Glutamatergic neuron (in vitro differentiated cells): ENCODE results near the gene TTC39C. TPM values are rescaled to one million over a fixed set of nuclear protein-coding genes. Genes with fewer than 3 reads are reported as not detected.

ENCODE experiments used
- DNase-seq: peaks from one replicate; pipeline ENCODE4 v3.0.0; 2022
- H3K27ac Mint-ChIP-seq: one replicate; pipeline ENCODE4 v1.8.0; 2020; ENCODE audit warnings: mild to moderate bottlenecking, mixed read lengths, inconsistent platforms; ENCODE audit not compliant: unreplicated experiment
- H3K27me3 Mint-ChIP-seq: one replicate; pipeline ENCODE4 v1.8.0; 2020; ENCODE audit warnings: mild to moderate bottlenecking, moderate library complexity, mixed read lengths, inconsistent platforms; ENCODE audit not compliant: unreplicated experiment
- H3K36me3 Mint-ChIP-seq: one replicate; pipeline ENCODE4 v1.8.0; 2020; ENCODE audit warnings: mild to moderate bottlenecking, mixed read lengths, inconsistent platforms; ENCODE audit not compliant: unreplicated experiment
- H3K4me1 Mint-ChIP-seq: one replicate; pipeline ENCODE4 v1.8.0; 2020; ENCODE audit warnings: mild to moderate bottlenecking, low read depth, mixed read lengths, inconsistent platforms; ENCODE audit not compliant: unreplicated experiment
- H3K4me3 Mint-ChIP-seq: one replicate; pipeline ENCODE4 v1.8.0; 2020; ENCODE audit warnings: mild to moderate bottlenecking, mixed read lengths, inconsistent platforms; ENCODE audit not compliant: unreplicated experiment
- H3K9me3 Mint-ChIP-seq: one replicate; pipeline ENCODE4 v1.8.0; 2020; ENCODE audit warnings: mild to moderate bottlenecking, moderate library complexity, mixed read lengths, inconsistent platforms; ENCODE audit not compliant: unreplicated experiment
- total RNA-seq: library from RNA; stranded (reverse); fragmentation: NEBNext Ultra II Directional; extraction: Animal tissue kit (Norgen Biotek cat#: 25700); gene quantifications from one replicate; pipeline ENCODE4 v1.2.1, GENCODE V29; 2021; ENCODE audit not compliant: unreplicated experiment
- TF ChIP-seq, protein P1 (sequence below): fragments of 200-600 bp; sonication (generic); IDR thresholded peaks from one replicate; pipeline ENCODE4 v1.5.0; 2021; ENCODE audit not compliant: partially characterized antibody, unreplicated experiment

Gene TTC39C
- total RNA-seq, 1 donor from 2014 or later, result 29.2 TPM

DNA sequence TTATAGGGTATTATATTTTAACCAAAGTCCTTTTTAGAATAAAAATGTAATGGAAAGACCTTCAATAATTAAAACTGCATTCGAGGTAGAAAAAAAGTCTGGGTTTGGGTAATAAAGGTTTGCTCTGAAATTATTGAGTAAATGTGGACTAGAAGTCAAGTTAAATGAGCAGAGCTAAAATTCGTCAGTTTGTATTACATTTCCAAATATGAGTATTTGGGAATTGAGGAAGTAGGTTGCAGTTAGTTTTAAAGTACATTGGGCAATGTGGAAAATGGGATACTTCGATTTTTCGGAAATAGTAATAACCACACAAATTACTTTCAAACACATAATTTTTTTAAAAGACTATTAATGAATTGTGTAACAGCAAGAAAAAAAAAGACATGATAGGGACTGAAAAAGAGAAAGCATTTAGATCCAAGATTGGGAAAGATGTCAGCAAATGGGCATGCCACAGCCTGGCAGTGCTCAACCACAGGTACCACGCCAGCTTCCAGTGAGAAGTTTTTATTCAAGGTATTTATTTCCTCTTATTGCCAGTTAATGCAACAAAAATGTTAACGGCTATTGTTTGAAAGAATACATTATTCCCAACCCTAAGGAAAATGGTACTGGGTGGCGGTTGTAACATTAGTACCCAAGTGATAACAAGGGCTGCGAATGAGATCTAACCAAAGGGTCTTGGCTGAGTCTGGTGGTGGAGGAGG, 50.0 kb downstream of the TTC39C start:
- peaks cover 2% of the 10 kb centered on the region for H3K9me3 Mint-ChIP-seq
- H3K36me3 Mint-ChIP-seq, result peaks cover 5% of the 10 kb centered on the region
- H3K27me3 Mint-ChIP-seq, result peaks cover 2% of the 10 kb centered on the region
- H3K4me3 Mint-ChIP-seq, result no peak overlapping the region
- H3K27ac Mint-ChIP-seq, result no peak overlapping the region
- TF ChIP-seq, protein P1, sequence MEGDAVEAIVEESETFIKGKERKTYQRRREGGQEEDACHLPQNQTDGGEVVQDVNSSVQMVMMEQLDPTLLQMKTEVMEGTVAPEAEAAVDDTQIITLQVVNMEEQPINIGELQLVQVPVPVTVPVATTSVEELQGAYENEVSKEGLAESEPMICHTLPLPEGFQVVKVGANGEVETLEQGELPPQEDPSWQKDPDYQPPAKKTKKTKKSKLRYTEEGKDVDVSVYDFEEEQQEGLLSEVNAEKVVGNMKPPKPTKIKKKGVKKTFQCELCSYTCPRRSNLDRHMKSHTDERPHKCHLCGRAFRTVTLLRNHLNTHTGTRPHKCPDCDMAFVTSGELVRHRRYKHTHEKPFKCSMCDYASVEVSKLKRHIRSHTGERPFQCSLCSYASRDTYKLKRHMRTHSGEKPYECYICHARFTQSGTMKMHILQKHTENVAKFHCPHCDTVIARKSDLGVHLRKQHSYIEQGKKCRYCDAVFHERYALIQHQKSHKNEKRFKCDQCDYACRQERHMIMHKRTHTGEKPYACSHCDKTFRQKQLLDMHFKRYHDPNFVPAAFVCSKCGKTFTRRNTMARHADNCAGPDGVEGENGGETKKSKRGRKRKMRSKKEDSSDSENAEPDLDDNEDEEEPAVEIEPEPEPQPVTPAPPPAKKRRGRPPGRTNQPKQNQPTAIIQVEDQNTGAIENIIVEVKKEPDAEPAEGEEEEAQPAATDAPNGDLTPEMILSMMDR, result no peak
- peaks cover 25% of the 10 kb centered on the region for H3K4me1 Mint-ChIP-seq
- no peak for DNase-seq

DNA sequence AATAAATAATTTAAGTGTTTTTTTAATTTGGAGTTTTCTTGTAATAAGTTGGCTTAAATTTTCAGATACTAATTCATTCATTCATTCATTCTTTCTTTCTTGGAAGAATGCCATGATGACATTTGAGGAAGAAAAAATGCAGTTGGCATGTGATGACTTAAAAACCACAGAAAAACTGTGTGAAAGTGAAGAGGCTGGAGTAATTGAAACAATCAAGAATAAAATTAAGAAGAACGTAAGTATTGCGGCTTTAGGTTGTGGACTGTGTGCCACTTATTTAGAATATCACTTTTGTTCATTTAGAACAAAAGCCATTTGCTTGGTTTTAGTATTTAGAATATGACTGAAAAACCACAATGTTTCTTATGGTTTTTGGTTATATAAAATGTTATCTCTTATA, 51.4 kb downstream of the TTC39C start:
- Mint-ChIP-seq H3K9me3 (peaks cover 2% of the 10 kb centered on the region), H3K27me3 (peaks cover 2% of the 10 kb centered on the region), H3K4me3 (no peak overlapping the region), H3K27ac (no peak overlapping the region), H3K4me1 (peaks cover 27% of the 10 kb centered on the region), H3K36me3 (peaks cover 5% of the 10 kb centered on the region)
- TF ChIP-seq, protein P1, result no peak
- no peak for DNase-seq

DNA sequence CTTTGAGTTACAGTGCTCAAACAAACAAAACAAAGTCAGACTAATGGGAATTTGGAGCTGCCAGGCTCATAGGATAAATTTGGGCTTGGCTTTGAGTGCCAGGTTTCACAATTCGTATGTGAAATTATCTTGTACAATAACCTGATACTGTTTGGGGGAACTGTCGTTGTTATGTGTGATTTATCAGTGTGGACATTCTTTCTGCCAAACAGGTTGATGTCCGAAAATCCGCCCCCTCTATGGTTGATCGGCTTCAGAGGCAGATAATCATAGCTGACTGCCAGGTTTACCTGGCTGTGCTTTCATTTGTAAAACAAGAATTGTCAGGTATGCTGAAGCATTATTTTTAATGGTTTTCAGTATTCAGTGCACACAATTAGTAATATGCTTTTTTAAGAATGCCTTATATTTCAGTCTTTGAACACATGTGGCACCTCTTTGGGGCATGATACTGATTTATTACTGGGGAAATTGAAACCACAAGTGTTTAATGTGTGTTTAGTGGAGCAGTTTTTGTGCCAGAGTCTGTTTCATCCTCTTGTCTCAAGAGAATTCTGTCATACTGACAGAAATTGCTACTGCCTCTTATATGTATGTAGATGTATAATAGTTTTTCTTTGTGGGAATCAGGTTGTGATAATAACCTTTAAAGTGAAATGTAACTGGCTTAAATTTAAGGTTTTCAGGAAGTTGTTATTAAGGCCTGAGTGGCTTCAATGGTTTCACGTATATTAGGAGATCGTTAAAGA, 54.6 kb downstream of the TTC39C start:
- TF ChIP-seq, protein P1, result no peak
- H3K27me3 Mint-ChIP-seq, result peaks cover 2% of the 10 kb centered on the region
- no peak for DNase-seq
- no peak overlapping the region for H3K4me3 Mint-ChIP-seq
- no peak overlapping the region for H3K27ac Mint-ChIP-seq
- H3K4me1 Mint-ChIP-seq, result peaks cover 14% of the 10 kb centered on the region
- peaks cover 6% of the 10 kb centered on the region for H3K36me3 Mint-ChIP-seq
- no peaks in the 10 kb centered on the region for H3K9me3 Mint-ChIP-seq

DNA sequence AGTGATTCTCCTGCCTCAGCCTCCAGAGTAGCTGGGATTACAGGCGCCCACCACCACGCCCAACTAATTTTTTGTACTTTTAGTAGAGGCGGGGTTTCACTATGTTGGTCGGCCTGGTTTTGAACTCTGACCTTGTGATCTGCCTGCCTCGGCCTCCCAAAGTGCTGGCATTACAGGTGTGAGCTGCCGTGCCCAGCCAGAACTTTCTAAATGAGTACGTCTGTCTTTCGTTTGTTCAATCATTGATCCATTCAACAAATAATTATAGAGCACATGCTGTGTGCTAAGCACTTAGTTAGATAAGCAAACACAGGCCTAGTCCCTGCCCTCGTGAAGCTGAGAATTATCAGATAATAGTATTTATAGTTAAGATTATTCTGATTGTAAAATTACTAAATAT, 56.5 kb downstream of the TTC39C start:
- Mint-ChIP-seq H3K4me1 (peaks cover 18% of the 10 kb centered on the region), H3K36me3 (peaks cover 11% of the 10 kb centered on the region), H3K27ac (no peak overlapping the region), H3K9me3 (peaks cover 4% of the 10 kb centered on the region), H3K4me3 (no peak overlapping the region), H3K27me3 (no peaks in the 10 kb centered on the region)
- TF ChIP-seq, protein P1, result no peak
- no peak for DNase-seq

DNA sequence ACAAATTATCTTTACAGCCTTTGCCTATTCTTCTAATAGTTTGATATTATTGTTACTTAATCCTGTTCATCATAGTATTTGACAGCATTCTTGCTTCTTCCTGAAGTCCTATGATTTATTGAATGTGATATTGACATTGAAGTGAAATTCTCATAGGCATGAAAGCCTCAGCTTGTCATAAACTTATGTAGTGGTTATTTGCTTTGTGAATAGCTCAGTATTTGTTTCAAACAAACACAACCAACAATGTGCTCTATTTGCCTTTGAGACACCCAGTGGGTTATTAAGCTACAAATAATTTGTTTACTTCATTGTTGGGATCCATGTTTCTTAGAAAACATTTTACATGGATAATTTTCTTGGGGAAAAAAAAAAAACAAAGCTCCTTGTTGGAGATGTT, 57.2 kb downstream of the TTC39C start:
- Mint-ChIP-seq H3K36me3 (peaks cover 11% of the 10 kb centered on the region), H3K27me3 (peaks cover 6% of the 10 kb centered on the region), H3K4me3 (no peak overlapping the region), H3K4me1 (peaks cover 24% of the 10 kb centered on the region), H3K27ac (no peak overlapping the region), H3K9me3 (peaks cover 6% of the 10 kb centered on the region)
- no peak for DNase-seq
- TF ChIP-seq, protein P1, result no peak
